Ramos (cell line): Measurements from ENCODE around the gene GAS2.

Experiments used
- in situ Hi-C: fragments of 300-500 bp; cut with MboI; formaldehyde crosslinking; loops from one replicate; pipeline ENCODE4 v1.14.3; 2022; ENCODE audit warnings: low sequenced_read_pairs; ENCODE audit not compliant: unreplicated experiment

Gene GAS2

DNA sequence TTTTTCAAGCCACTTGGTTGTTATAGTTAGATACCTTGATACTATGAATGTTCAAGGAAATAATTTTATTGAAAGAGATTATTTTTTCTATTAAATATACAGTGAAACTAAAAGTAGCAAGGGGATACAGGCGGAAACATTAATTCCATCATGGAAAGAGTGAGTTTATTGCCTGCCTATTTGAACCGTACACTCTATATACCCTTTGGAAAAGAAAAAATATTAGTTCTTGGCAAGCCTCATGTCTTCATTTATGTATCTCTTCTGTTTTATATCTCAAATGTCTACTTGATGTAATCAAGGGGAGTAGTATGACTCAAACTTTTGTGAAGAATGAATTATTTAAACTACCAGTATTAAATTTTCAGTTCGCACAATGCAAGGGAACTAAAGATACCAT lies 54.0 kb downstream of the GAS2 start:
- in situ Hi-C loops: no loop called here

DNA sequence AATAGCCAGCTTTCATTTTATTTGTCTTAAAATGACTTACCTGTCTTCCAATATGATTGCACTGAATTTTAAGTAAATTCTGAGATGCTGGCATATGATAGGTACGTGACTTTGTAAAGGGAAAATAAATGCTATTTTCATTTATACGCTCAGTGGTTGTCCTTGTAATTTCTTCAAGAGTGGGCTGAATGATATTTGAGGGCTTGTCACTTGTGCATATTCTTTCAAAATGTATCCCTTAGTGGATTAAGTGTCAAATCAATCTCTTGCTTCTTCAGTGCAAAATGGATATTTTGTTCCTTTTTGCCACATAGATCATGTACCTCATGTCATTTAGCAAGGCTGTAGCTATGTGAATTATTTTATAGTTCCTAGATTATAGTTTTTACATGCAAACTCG lies 56.9 kb downstream of the GAS2 start:
- in situ Hi-C loops: no loop called here

DNA sequence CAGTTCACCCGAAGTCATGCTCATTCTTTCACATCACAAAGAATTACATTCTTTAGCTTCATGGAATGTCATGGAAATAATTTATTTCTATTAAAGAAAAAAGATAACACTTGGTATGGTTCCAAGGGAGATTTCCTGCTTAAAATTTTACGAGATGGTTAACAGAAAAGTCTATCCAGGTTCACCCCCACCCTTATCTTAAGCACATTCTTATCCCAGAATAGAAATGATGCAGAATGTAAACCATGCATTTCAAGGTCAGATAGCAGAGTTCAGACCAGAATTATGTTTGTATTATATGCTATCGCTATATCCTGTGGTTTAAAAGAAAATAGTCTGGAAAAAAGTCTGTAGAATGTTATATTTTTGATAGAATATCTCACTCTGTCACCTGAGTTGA lies 58.7 kb downstream of the GAS2 start:
- in situ Hi-C loops: no loop called here

DNA sequence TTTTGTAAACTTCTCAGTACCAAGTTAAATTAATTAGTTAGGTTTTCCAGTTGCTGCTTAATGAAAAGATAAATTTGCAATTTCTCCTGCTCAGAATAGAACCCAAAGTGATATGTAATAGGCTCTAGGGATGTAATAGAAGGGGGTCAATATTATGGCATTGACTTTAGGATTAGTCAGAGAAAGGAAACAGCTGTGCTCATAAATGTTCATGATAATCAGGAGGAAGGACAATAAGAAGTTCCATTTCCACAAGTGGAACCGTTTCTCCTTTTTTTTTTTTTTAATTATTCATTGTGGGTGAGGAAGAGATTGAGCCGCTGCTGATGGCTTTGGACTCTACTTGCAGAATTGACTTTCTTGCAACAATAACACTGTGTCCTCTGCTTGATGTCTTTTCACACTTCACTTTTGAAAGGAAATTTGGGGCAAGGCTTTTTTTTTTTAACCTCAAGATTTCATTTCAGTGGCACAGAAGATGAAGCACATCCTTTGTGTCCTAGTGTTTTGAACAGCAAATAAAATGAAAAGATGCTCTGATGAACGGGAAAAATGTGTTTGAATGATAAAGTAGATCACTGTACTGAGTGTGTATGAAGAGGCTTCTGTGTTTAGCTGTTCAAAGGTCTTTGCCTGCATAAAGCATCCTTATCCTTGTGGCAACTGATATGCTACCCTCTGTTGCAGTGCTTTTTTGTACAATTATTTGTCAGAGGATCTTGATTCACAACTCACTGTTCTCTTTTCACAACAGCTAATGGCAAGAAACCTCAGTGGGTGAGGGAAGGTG lies 62.4 kb downstream of the GAS2 start:
- in situ Hi-C loops: no loop called here

DNA sequence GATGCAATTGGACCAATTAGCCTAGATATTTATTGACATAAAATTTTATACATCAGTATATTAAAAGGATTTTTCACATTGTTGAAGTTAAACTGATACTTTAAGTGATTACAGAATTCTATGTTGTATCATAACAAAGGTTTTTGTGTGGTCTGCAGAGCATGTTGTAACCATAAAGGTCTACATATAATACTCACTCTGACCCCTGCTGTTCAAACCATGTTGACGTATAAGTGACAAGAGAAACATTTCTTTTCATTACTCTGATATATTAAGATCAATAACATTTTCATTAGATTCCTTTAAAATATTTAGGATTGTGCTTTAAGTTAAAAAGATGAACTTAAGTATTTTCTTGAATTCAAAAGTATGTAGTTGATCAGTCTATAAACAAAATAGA lies 63.9 kb downstream of the GAS2 start:
- in situ Hi-C loops: no loop called here

DNA sequence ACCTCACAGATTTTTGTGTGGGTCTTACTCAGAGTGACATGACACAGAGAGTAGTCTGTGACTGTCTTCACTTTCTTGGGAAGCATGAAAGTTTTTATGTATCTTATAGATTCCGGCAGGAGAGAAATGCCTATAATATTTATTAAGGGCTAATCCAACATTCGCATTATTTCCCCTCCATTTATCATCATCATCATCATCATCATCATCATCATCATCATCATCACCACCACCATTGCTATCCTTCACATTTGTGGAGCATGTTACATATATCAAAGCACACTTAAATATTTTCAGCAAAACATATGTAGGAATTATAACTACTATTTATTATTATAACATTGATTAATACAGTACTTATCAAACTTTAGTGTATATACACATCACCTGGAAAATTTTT lies 66.2 kb downstream of the GAS2 start:
- in situ Hi-C loops: no loop called here

DNA sequence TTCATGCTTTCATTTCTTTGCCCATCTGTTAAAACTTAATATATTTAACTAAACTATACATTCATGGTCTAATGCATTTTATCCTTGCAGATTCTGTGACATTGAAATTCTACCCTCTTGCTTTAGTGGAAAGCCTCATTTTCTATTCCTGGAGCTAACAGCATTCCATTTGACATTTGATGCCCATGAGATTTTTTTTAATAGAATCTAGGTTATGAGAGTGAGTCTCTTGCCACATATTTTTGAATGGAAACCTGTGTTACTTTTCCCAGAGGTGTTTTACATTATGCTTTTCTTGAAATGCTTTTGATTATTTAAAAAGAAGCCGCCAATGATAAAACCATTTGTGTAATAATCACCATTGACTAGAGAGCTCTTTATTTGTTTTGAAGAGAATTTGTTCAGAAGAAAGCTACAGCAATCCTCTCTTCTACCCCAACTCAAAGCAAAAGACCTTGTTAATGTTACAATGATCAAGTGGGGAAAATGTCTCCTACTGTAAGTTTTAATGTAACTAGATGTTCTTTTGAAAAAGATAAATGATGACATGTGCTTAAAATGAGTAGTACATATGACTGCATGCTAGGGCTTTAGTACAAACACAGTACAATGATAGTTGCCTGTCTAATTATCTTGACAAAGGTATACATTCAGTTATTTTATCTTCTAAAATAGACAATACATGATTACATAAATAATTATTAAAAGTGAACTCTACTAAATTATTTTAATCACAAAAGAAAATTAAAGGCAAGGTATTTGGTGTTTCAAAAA lies 67.3 kb downstream of the GAS2 start:
- in situ Hi-C loops: no loop called here

DNA sequence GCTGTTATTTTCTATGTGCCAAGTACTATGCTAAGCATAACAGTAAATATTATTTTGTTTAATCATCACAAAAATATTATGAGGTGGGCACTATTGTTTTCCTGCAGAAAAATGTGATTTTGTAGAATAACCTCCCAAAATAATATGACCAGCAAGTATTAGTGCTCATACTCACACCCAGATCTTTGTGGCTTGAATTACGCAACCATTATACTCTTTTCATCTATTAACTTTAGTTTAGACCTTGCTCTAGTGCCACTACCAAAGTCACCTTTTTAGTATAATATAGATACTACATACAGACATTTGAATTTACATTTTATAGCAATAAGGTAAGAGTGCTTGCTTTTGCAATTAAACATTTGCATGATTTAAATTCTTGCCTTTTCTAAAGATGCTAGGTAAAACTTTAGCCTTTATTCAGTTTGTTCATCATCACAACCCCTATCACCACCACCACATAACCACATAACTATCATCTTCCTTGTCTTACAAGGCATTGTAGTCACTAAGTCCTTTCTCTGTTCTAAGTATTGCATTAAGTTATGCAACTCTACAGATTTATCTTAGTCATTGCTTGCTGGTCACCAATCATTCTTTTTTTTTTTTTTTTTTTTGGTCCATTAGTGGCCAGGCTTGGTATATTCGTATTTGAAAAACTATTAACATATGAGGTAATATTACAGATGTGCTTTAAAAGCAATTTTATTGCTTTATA lies 68.4 kb downstream of the GAS2 start:
- in situ Hi-C loops: no loop called here

DNA sequence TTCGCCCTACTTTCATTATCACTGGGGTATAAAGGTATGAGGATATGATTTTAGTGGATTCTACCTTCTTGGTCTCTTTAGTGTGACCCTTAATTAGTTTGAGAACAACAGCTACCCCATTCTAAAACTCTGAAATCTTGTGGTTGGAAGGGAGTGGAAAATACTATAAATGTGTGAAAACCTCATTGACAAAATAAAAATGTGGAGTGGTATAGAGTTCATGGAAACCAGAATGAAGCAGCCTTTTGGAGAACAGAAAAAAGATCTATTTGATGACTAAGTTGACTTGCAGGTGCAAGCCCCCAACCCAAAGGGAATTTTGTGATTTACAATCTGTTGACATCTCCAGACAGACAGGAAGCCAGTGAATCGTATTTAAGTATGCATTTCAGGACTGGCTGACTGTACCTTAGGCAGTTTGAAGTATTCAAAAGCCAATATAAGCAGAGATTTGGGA lies 75.8 kb downstream of the GAS2 start:
- in situ Hi-C loops: no loop called here

DNA sequence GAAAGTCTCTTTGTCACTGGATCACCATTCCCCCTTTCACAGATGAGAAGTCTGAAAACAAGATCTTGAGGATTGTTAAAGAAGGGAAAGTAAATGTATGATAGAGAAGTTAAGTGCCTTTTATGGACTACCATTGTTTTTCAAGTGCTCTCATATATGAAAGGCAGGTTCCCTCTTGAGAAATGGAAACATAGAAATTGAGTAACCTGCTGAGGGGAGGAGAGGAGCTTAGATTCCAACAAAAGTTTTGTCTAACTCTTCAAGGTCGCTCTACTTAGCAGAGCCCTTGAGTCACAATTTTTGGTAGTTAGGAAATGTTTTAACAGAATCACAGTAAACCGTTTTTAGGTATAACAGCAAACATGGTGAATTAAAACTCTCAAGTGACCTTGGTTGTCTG lies 83.1 kb downstream of the GAS2 start:
- in situ Hi-C loops: no loop called here

DNA sequence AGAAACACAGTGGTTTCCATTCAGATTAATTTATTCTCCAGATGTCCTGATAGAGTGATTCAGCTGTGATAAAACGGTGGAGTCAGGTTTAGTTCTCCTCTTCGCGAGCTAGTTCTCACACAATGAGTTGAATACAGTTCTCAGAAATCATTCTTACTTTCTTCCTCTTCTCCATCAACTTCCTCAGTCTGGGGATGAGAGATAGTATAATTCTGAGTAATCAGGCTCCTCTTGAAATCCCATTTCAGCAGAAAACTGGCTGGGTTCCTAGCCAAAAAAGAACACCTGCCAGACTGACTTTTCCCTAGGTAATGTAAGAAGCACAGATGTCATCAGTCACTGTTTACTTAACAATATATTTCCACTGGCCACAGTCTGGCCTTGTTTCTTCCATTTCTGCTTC lies 86.5 kb downstream of the GAS2 start:
- in situ Hi-C loops: no loop called here

DNA sequence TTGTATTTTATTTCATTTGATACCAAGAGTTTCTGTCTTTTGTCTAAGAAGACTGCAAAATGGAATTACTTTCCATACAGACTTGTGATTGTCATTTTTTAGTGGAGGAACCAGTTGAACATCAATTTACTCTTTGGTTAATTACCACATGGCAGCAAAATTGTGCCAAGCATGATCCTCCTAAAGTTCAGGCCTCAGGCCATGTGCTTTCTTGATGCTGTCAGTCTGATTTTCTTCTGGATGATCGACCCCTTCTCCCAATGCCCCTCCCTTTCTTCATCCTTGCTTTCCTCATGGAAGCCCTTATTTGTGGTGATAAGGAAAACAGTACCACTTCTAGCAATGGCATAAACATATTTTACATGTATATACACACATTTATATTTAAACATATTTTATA lies 87.0 kb downstream of the GAS2 start:
- in situ Hi-C loops: no loop called here

DNA sequence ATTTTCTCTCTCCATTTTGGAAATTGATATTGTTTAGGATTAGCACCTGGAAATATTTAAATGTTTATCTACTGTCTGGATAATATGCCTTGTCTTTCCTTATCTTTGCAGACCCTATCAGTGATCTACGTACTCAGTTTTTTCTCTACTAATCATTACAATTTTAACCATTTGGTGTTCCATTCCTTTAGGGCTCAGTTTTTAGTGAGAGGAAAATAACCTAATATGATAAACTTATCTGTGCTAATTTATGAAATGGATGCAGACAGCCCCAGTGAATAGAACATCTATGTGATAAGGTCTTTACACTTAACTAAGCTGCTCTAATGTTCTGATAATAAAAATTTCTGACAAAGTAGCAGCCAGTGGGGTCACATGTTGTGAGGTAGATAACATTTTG lies 94.7 kb downstream of the GAS2 start:
- in situ Hi-C loops: no loop called here

DNA sequence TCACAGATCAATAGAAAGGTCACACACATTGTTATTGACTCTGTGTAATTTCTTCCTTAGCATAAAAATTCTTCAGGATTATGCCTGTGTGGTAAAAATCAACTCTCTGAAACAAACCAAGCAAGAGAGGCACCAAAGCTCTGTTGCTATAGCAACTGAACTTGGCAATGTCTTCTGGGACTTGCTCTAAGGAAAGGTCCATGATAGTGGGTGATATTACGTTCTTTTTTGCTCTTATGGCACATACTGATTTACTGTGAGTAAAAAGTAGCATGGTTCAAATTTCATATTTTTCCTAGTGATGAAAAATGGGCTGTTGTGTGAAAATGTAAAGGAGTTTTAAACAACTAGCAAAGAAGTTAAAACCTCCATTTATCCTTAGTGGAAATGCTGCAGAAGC lies 96.8 kb downstream of the GAS2 start:
- in situ Hi-C loops: no loop called here

DNA sequence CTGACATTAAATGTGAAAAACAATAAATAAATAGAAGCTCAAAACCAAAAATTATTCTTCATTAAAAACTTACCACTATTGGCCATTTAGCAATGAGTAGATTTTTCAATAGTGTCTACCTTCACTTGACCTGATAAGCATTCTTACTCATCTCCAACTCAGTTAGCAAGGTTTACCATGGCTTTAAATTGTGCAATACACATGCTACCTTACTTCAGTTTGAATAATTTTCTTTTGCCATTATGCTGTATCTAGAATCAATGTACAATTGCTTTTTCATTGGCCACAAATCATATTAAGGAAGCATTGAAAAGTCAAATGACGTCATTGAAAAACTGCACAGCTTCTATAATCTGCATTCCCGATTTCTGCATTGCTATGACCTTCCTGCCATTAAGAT lies 98.3 kb downstream of the GAS2 start:
- in situ Hi-C loops: no loop called here

DNA sequence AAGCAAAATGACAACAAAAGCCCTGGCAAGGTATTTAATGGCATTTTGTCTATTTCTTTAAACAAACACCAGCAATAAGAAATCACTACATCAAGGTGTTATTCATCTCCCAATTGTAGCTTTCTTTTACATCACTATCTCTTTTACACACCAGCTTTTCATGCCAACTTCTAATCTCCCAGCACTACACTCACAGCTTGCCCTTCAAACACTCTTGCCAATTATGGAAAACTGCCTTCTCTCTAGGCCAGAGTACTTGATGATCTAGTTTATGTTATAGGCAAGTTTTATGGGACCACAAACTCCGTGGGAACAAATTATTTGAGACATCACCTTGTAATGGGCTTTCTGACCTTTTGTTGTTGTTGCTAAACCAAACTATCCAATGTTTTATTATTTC lies 101.9 kb downstream of the GAS2 start:
- in situ Hi-C loops: no loop called here

DNA sequence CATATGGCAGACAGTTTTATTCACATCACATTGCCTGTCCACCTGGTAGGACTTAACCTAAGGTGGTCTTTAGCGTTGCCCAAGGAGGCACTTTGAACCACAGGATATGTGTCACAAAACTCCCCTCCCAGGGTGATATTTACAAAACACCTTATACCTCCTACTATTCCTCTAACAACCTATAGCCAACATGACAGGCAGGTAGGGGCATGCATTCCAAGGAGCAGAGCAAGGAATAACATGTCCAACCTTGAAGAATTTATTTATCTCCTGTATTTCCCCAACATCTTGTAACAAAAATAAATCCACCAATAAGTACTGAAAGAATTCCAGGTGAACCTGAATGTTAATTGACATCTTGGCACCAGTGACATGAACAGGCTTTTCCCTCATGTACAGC lies 102.7 kb downstream of the GAS2 start:
- in situ Hi-C loops: no loop called here

DNA sequence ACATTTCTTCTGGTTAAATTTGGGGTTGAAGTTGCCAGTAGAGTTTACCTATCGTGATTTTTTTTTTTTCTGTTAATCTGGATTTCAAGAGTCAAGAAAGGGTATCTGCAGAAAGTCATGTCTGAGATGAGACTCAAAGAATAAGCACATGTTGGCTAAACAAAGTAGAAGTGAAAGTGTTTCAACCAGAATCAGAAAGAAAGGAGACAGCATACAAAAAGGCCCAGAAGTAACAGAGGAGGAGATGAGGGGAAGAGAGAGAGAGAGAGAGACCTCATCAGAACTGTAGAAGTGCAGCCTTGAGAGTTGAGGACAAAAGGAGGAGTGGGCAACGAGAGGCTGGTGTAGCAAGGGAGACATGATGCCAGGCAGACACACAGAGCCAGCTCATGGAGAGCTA lies 108.3 kb downstream of the GAS2 start:
- in situ Hi-C loops: loop anchor here (25.0 kb wide), 1 partner anchor 437 kb away; the partner anchor contains the start of gene SLC17A6

DNA sequence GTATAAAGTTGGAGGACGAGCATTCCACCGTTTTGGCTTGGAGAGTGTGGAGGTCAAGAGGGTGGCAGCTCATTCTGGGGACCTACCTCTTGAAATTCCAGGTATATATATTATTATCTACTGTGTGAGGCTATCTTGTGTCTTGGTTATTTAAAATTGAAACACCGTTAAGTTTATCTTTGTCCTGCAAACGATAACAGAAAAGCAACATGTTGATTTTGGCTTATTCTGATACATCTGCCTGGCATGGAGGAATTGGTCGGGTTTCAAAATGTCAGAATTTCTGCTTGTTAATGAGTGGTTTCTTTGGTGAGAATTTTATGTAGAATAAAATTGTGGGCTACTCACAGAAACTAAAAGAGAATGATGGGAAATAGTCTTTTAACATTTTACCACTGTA lies 108.8 kb downstream of the GAS2 start:
- in situ Hi-C loops: loop anchor here (25.0 kb wide), 1 partner anchor 438 kb away; the partner anchor contains the start of gene SLC17A6

DNA sequence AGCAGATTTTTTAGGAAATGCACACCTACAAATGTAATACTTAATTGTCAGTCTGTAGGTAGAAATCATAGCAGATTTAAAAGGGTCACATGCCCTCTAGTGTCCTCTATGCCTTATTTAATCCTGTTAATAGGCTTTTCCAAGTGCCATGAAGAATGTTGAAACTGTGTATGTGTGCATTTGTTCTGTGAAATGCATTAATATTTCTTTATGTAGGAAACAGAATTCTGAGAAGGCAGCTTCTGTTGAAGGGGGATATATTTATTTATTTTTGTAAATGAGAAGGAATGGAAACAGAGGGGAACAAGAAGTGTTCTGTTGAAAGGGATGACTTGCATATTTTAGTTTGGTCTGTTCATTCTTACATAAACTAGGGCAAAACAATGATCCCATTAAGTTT lies 112.2 kb downstream of the GAS2 start:
- in situ Hi-C loops: loop anchor here (25.0 kb wide), 1 partner anchor 441 kb away; the partner anchor contains the start of gene SLC17A6

DNA sequence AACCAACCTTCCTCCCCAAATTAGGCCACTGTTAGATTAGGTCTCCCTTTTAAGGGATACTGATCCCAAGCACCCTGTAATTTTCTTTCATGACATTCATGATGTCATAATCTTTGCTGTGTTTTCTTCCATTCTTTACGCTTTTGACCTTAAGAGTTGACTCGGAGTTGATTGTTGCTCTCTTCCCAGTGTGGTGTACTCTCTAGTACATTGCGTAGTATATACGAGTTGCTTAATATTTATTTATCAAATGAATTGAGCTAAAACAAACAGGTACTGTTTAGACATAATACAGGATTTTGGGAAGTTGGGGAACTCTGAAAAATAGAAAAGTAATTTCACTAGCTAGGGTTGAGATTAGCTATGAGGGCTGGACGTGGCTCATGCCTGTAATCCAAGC lies 113.4 kb downstream of the GAS2 start:
- in situ Hi-C loops: loop anchor here (25.0 kb wide), 1 partner anchor 443 kb away; the partner anchor contains the start of gene SLC17A6
